ENCODE results near the gene SLIT3.

- TF ChIP-seq CTCF (IDR thresholded peaks at IDR 0.05; ENCODE audit: low read depth, low read length, poor library complexity, severe bottlenecking) (no peak), EZH2phosphoT487 (IDR thresholded peaks at IDR 0.05; ENCODE audit: borderline replicate concordance, low read length) (no peak)
Observed at GRCh38 chr5:169121630-169122420, 179.1 kb downstream of the SLIT3 start.

All from DOHH2 (cell line).